ENCODE results near the gene UCK2. TPM values are rescaled to one million over a fixed set of nuclear protein-coding genes. Genes with fewer than 3 reads are reported as not detected.

Gene UCK2
- total and polyA plus RNA-seq, 9 of the 15 experiments (the other 6 are each of a cell fraction or from before 2014, with no cell fraction given): 71.6 to 145 (median 95.8) TPM

- Histone ChIP-seq H3K9ac (ENCODE audit: insufficient read depth in 1 of 2, low read depth in 2 of 2, low read length in 2 of 2) (peak overlapping the region in 1 of 2 experiments; percentile 66; a peak in 1 of 4 replicates), H3K27me3 (ENCODE audit: control insufficient read depth in 2 of 2, insufficient read depth in 2 of 2, low read length in 2 of 2) (no peaks in the 10 kb centered on the region), H3K9me3 (replicated peaks; ENCODE audit: control insufficient read depth, insufficient read depth, low read depth, low read length) (no peaks in the 10 kb centered on the region), H3K27ac (ENCODE audit: extremely low read depth, low read depth, low read length) (no peak overlapping the region), H3K4me3 (no peak overlapping the region), H3K4me2 (ENCODE audit: insufficient read depth, low read length) (no peak overlapping the region), H2AFZ (ENCODE audit: low read depth, low read length) (no peak overlapping the region), H3K79me2 (ENCODE audit: control insufficient read depth, insufficient read depth, low read length) (no peaks in the 10 kb centered on the region), H4K20me1 (replicated peaks; ENCODE audit: control insufficient read depth, insufficient read depth, low read length) (no peaks in the 10 kb centered on the region), H3K4me1 (replicated peaks in 1 of 2; ENCODE audit: control insufficient read depth in 2 of 2, insufficient read depth in 2 of 2, low read length in 2 of 2) (peaks cover 0 to 3% of the 10 kb centered on the region in 2 experiments; a peak in 2 of 5 replicates), H3K9me1 (ENCODE audit: control insufficient read depth, insufficient read depth, low read length) (no peaks in the 10 kb centered on the region), H3K36me3 (ENCODE audit: control insufficient read depth, insufficient read depth, low read length) (peaks cover 91% of the 10 kb centered on the region)
- CTCF ChIA-PET (ENCODE audit: low intra/inter-chr PET ratio): no interaction called here
- no peak for DNase-seq (ENCODE audit: extremely low read depth in 1 of 4, low spot score in 3 of 4)
- POLR2A ChIA-PET: interaction anchor here (0.6 to 1.2 kb wide), 2 partner anchors 16 to 69 kb away, joined by 3 read pairs; no protein-coding TSS in a partner anchor
- no TSS peak for BruUV-seq (replicated peaks)
- TF ChIP-seq, protein P1, sequence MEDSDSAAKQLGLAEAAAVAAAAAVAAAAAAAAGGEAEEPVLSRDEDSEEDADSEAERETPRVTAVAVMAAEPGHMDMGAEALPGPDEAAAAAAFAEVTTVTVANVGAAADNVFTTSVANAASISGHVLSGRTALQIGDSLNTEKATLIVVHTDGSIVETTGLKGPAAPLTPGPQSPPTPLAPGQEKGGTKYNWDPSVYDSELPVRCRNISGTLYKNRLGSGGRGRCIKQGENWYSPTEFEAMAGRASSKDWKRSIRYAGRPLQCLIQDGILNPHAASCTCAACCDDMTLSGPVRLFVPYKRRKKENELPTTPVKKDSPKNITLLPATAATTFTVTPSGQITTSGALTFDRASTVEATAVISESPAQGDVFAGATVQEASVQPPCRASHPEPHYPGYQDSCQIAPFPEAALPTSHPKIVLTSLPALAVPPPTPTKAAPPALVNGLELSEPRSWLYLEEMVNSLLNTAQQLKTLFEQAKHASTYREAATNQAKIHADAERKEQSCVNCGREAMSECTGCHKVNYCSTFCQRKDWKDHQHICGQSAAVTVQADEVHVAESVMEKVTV (CRISPR knock-in tag; IDR thresholded peaks at IDR 0.05): no peak
- no peak for TF ChIP-seq STAG1 (CRISPR knock-in tag; IDR thresholded peaks at IDR 0.05; ENCODE audit: borderline replicate concordance)
- no peak for TF ChIP-seq DLX4 (CRISPR knock-in tag; IDR thresholded peaks at IDR 0.05)
- TF ChIP-seq CHAMP1 (IDR thresholded peaks at IDR 0.05): no peak
- no peak for TF ChIP-seq TCF15 (CRISPR knock-in tag; IDR thresholded peaks at IDR 0.05)
- TF ChIP-seq E2F6 (IDR thresholded peaks at IDR 0.05; ENCODE audit: borderline replicate concordance in 1 of 2, extremely low read depth in 1 of 2, insufficient read depth in 1 of 2, insufficient read length in 1 of 2, low read depth in 1 of 2, low read length in 1 of 2, poor library complexity in 1 of 2, severe bottlenecking in 1 of 2): no peak
- TF ChIP-seq RBM22 (IDR thresholded peaks at IDR 0.05; ENCODE audit: low read depth, low read length, poor library complexity, severe bottlenecking): peak; percentile 39
- no peak for TF ChIP-seq ZNF212 (CRISPR knock-in tag; IDR thresholded peaks at IDR 0.05)
- WGBS (ENCODE audit: insufficient coverage, low coverage, missing lambda C conversion rate): 86% methylated on average over 22 of the region's 22 CpGs
- no peak; the same call in 1 of the 3 replicates for ATAC-seq
- intact Hi-C loops (cut with micrococcal nuclease) (no loop called here), in situ Hi-C loops (cut with MboI) (no loop called here)
- FAIRE-seq: no peak
Measured at GRCh38 chr1:165900576-165901380, 73.4 kb downstream of the UCK2 start.

All from K562 (cell line).